ENCODE measurements around the gene ZNF215.
"Not testable (repeated sequence)": the region's sequence is repeated elsewhere in the genome, so short reads cannot be mapped to it uniquely, and the experiment has no call there.

ZNF215 gene

DNA sequence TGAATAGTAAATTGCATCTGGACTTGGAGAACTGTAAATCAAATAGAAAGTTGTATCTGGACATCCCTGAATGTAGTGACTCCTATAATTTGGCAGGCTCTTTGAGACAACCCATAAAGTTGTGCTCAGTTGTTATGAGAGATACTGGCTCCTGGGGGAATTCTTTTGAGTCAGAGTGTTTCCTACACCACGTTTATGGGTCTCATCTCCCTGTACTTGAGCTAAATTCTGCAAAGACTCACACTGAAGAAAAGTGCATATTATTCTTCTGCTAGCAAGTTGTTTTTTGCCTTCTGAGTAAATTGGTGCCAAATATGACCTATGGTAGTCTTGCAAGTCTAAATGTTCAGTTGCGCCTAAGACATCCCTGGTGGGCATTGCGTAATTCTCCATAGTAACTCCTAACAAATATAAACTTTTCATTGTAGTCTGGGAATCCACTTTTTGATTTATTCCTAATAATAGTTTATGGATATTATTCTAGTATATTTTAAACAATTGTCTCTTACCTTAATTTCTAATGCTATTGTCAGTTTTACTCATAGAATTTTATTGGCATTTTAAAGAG lies 5.0 kb downstream of the ZNF215 start:
- Histone ChIP-seq H3K27me3 (ENCODE audit: control insufficient read depth in 1 of 2, insufficient read depth in 2 of 2, low read length in 2 of 2) (peaks cover 0 to 19% of the 10 kb centered on the region in 2 donors), H3K36me3 (ENCODE audit: control insufficient read depth in 2 of 2, insufficient read depth in 2 of 2, low read length in 2 of 2) (no peaks in the 10 kb centered on the region), H3K9ac (ENCODE audit: low read length in 2 of 2) (no peak overlapping the region), H3K9me3 (ENCODE audit: control insufficient read depth in 2 of 2, low read length in 2 of 2) (no peaks in the 10 kb centered on the region), H3K27ac (ENCODE audit: low read length) (no peak overlapping the region), H3K4me1 (ENCODE audit: control insufficient read depth, insufficient read depth, low read length) (peaks cover 6% of the 10 kb centered on the region), H3K4me3 (ENCODE audit: low read length in 2 of 2) (no peak overlapping the region)

DNA sequence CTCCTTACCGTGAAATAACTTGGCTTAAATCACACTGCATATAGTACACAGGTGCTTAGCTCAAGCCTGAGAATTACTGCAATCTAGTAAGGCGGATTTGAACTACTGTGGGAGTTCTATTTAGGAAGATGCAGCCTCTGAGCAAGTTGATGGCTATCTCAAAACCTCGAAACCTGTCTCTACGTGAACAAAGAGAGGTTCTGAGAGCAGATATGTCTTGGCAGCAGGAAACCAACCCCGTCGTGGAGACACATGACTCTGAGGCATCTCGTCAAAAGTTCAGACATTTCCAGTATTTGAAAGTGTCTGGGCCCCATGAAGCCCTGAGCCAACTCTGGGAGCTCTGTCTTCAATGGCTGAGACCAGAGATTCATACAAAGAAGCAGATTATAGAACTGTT lies 5.9 kb downstream of the ZNF215 start:
- peaks cover 3% of the 10 kb centered on the region for H3K4me1 ChIP-seq (ENCODE audit: control insufficient read depth, insufficient read depth, low read length)
- H3K27ac ChIP-seq (ENCODE audit: low read length) = no peak overlapping the region
- no peaks in the 10 kb centered on the region for H3K9me3 ChIP-seq (ENCODE audit: control insufficient read depth in 2 of 2, low read length in 2 of 2)
- peaks cover 0 to 17% of the 10 kb centered on the region in 2 donors for H3K27me3 ChIP-seq (ENCODE audit: control insufficient read depth in 1 of 2, insufficient read depth in 2 of 2, low read length in 2 of 2)
- H3K9ac ChIP-seq (ENCODE audit: low read length in 2 of 2) = no peak overlapping the region
- H3K36me3 ChIP-seq (ENCODE audit: control insufficient read depth in 2 of 2, insufficient read depth in 2 of 2, low read length in 2 of 2) = no peaks in the 10 kb centered on the region
- H3K4me3 ChIP-seq (ENCODE audit: low read length in 2 of 2) = no peak overlapping the region

DNA sequence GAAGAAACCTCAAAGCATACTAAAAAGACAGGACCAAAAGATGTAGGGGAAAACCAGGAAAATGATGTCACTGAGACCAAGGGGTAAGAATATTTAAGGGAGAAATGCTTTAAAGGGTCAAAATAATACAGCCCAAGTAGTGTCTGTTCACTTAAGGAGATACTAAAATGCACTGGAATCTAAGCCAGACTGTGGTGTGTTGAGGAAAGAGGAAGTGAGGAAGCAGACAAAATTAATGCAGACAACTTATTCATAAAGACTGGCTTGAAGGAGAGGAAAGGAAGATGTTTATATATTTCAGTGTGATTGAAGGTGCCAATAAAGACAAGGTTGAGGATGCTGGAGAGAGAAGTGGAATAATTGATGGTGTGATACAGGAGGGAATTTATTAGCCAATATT lies 15.7 kb downstream of the ZNF215 start:
- H3K27ac ChIP-seq (ENCODE audit: low read length) = no peak overlapping the region
- H3K27me3 ChIP-seq (ENCODE audit: control insufficient read depth in 1 of 2, insufficient read depth in 2 of 2, low read length in 2 of 2) = no peaks in the 10 kb centered on the region
- no peaks in the 10 kb centered on the region for H3K36me3 ChIP-seq (ENCODE audit: control insufficient read depth in 2 of 2, insufficient read depth in 2 of 2, low read length in 2 of 2)
- no peak overlapping the region for H3K4me3 ChIP-seq (ENCODE audit: low read length in 2 of 2)
- H3K9me3 ChIP-seq (ENCODE audit: control insufficient read depth in 2 of 2, low read length in 2 of 2) = no peaks in the 10 kb centered on the region
- H3K9ac ChIP-seq (ENCODE audit: low read length in 2 of 2) = no peak overlapping the region
- H3K4me1 ChIP-seq (ENCODE audit: control insufficient read depth, insufficient read depth, low read length) = no peaks in the 10 kb centered on the region

DNA sequence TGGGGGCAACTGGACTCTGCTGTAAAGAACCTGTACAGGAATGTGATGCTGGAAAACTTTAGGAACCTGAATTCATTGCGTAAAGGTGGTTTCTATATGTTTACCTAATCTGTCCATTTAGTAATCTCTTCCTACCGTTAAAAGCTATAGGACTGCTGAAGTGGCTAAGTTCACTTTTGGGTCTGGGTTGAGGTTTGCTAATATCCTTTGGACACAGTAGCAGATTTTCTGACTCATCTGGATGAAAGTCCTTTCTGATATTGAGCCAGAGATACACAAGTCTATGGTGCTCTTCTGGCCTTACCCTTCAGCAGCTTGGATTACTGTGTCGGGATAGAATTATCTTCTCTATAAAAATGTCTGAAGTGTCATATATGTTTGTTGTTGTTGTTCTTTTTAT lies 16.9 kb downstream of the ZNF215 start:
- H3K9ac ChIP-seq (ENCODE audit: low read length in 2 of 2) = no peak overlapping the region
- H3K4me1 ChIP-seq (ENCODE audit: control insufficient read depth, insufficient read depth, low read length) = no peaks in the 10 kb centered on the region
- H3K27ac ChIP-seq (ENCODE audit: low read length) = no peak overlapping the region
- H3K27me3 ChIP-seq (ENCODE audit: control insufficient read depth in 1 of 2, insufficient read depth in 2 of 2, low read length in 2 of 2) = no peaks in the 10 kb centered on the region
- H3K4me3 ChIP-seq (ENCODE audit: low read length in 2 of 2) = no peak overlapping the region
- H3K9me3 ChIP-seq (ENCODE audit: control insufficient read depth in 2 of 2, low read length in 2 of 2) = no peaks in the 10 kb centered on the region
- no peaks in the 10 kb centered on the region for H3K36me3 ChIP-seq (ENCODE audit: control insufficient read depth in 2 of 2, insufficient read depth in 2 of 2, low read length in 2 of 2)

DNA sequence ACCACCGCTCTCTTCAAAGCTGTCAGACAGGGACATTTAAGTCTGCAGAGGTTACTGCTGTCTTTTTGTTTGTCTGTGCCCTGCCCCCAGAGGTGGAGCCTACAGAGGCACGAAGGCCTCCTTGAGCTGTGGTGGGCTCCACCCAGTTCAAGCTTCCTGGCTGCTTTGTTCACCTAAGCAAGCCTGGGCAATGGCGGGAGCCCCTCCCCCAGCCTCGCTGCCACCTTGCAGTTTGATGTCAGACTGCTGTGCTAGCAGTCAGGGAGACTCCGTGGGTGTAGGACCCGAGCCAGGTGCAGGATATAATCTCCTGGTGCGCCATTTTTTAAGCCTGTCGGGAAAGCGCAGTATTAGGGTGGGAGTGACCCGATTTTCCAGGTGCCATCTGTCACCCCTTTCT lies 28.0 kb downstream of the ZNF215 start:
- H3K9ac ChIP-seq (ENCODE audit: low read length in 2 of 2) = not testable (repeated sequence)

DNA sequence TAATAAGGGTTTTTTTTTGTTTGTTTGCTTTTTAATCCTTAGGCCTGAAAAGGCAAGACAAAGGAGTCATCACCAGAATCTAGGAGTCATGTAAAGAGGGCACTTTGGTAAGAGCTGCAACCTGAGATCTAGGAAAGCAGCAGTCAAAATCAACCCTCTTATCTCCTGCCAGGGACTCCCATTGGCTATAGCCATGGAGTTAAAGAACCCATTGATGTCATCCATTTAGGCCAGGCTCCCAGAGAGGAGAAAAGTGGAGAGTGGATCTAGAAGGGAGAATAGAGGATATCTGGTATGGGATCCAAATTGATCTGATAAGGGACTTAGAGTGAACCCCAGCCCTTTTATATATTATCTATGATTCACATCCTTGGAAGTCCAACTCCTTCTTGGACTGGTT lies 35.9 kb downstream of the ZNF215 start:
- Histone ChIP-seq H3K36me3 (ENCODE audit: control insufficient read depth in 2 of 2, insufficient read depth in 2 of 2, low read length in 2 of 2) (no peaks in the 10 kb centered on the region), H3K4me3 (ENCODE audit: low read length in 2 of 2) (no peak overlapping the region), H3K9me3 (ENCODE audit: control insufficient read depth in 2 of 2, low read length in 2 of 2) (no peaks in the 10 kb centered on the region), H3K4me1 (ENCODE audit: control insufficient read depth, insufficient read depth, low read length) (no peaks in the 10 kb centered on the region), H3K27me3 (ENCODE audit: control insufficient read depth in 1 of 2, insufficient read depth in 2 of 2, low read length in 2 of 2) (no peaks in the 10 kb centered on the region), H3K9ac (ENCODE audit: low read length in 2 of 2) (no peak overlapping the region), H3K27ac (ENCODE audit: low read length) (no peak overlapping the region)

More for the DNA sequence above, 28.0 kb downstream of the ZNF215 start:
- not testable (repeated sequence) for H3K4me1 ChIP-seq (ENCODE audit: control insufficient read depth, insufficient read depth, low read length); H3K27ac ChIP-seq (ENCODE audit: low read length); H3K36me3 ChIP-seq (ENCODE audit: control insufficient read depth in 2 of 2, insufficient read depth in 2 of 2, low read length in 2 of 2); H3K9me3 ChIP-seq (ENCODE audit: control insufficient read depth in 2 of 2, low read length in 2 of 2); H3K4me3 ChIP-seq (ENCODE audit: low read length in 2 of 2); H3K27me3 ChIP-seq (ENCODE audit: control insufficient read depth in 1 of 2, insufficient read depth in 2 of 2, low read length in 2 of 2)

DNA sequence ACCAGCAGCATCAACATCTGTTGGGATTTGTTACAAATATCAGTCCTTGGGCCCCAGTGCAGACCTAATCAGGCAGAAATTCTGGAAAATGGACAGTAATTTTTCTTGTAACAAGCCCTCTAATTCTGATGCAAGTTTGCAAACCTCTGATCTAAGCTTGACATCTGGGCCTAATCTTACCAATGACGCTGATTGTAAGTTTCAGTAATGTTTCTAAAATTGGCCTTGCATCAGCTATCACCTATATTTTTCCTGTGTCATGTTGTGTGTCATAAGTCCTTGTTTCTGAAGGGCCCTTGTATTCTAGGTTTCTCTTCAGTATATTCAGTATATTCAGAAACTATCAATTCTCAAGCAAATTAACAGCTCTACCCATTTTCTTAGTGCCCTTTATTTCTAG lies 36.4 kb downstream of the ZNF215 start:
- no peaks in the 10 kb centered on the region for H3K36me3 ChIP-seq (ENCODE audit: control insufficient read depth in 2 of 2, insufficient read depth in 2 of 2, low read length in 2 of 2)
- no peaks in the 10 kb centered on the region for H3K27me3 ChIP-seq (ENCODE audit: control insufficient read depth in 1 of 2, insufficient read depth in 2 of 2, low read length in 2 of 2)
- H3K9me3 ChIP-seq (ENCODE audit: control insufficient read depth in 2 of 2, low read length in 2 of 2) = no peaks in the 10 kb centered on the region
- H3K9ac ChIP-seq (ENCODE audit: low read length in 2 of 2) = no peak overlapping the region
- no peak overlapping the region for H3K4me3 ChIP-seq (ENCODE audit: low read length in 2 of 2)
- no peaks in the 10 kb centered on the region for H3K4me1 ChIP-seq (ENCODE audit: control insufficient read depth, insufficient read depth, low read length)
- H3K27ac ChIP-seq (ENCODE audit: low read length) = no peak overlapping the region

DNA sequence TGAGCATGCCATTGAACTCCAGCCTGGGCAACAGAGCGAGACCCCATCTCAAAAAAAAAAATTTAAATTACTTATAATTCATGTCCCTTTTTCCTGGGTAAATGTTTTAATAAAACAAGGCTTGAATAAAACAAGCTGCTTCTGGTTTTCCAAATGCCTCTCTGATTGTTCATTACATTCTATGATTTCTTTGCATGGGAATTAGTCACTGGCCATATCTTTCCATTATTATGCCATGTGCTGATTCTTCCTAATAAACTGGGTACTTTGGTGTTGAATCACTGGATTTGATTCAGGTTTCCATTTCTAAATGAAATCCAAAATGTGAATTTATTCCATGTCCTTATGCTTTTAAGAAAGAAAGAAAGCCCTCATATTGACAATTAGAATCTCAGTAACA lies 42.6 kb downstream of the ZNF215 start:
- Histone ChIP-seq H3K27me3 (ENCODE audit: control insufficient read depth in 1 of 2, insufficient read depth in 2 of 2, low read length in 2 of 2) (no peaks in the 10 kb centered on the region), H3K4me3 (ENCODE audit: low read length in 2 of 2) (no peak overlapping the region), H3K9ac (ENCODE audit: low read length in 2 of 2) (no peak overlapping the region), H3K4me1 (ENCODE audit: control insufficient read depth, insufficient read depth, low read length) (no peaks in the 10 kb centered on the region), H3K9me3 (ENCODE audit: control insufficient read depth in 2 of 2, low read length in 2 of 2) (no peaks in the 10 kb centered on the region), H3K27ac (ENCODE audit: low read length) (no peak overlapping the region), H3K36me3 (ENCODE audit: control insufficient read depth in 2 of 2, insufficient read depth in 2 of 2, low read length in 2 of 2) (no peaks in the 10 kb centered on the region)

DNA sequence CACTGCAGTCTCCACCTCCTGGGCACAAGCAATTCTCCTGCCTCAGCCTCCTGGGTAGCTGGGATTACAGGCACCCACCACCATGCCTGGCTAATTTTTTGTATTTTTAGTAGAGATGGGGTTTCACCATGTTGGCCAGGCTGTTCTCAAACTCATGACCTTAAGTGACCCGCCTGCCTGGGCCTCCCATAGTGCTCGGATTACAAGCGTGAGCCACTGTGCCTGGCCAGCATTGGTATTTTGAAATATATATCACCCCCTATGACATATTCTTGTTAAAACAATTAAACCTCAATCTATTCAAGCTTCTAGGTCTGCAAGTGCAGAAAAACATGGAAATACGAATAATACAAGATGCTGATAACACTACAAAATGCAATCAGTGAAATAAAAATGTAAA lies 43.6 kb downstream of the ZNF215 start:
- not testable (repeated sequence) for H3K9ac ChIP-seq (ENCODE audit: low read length in 2 of 2); H3K4me3 ChIP-seq (ENCODE audit: low read length in 2 of 2); H3K36me3 ChIP-seq (ENCODE audit: control insufficient read depth in 2 of 2, insufficient read depth in 2 of 2, low read length in 2 of 2); H3K27me3 ChIP-seq (ENCODE audit: control insufficient read depth in 1 of 2, insufficient read depth in 2 of 2, low read length in 2 of 2); H3K9me3 ChIP-seq (ENCODE audit: control insufficient read depth in 2 of 2, low read length in 2 of 2); H3K4me1 ChIP-seq (ENCODE audit: control insufficient read depth, insufficient read depth, low read length); H3K27ac ChIP-seq (ENCODE audit: low read length)

DNA sequence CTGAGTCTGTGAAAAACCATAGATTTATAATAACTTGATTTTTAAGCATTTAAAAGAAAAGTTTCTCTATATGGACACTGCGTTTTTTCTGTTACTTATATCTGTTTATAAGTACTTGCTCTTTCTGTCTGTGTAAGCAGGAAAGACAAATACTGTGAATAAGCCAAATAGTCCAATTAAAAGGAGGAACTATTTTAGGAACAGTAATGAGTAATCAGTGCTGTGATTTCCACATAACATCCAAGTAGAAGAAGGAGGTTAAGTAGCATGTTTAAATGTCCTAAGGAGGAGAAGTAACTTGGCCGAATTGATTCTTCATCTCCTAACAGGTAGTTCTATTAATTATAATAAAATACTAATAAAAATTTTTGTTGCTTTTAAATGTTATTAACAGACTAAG lies 53.1 kb downstream of the ZNF215 start:
- H3K27me3 ChIP-seq (ENCODE audit: control insufficient read depth in 1 of 2, insufficient read depth in 2 of 2, low read length in 2 of 2) = no peaks in the 10 kb centered on the region
- H3K9ac ChIP-seq (ENCODE audit: low read length in 2 of 2) = no peak overlapping the region
- no peaks in the 10 kb centered on the region for H3K4me1 ChIP-seq (ENCODE audit: control insufficient read depth, insufficient read depth, low read length)
- H3K36me3 ChIP-seq (ENCODE audit: control insufficient read depth in 2 of 2, insufficient read depth in 2 of 2, low read length in 2 of 2) = no peaks in the 10 kb centered on the region
- no peaks in the 10 kb centered on the region for H3K9me3 ChIP-seq (ENCODE audit: control insufficient read depth in 2 of 2, low read length in 2 of 2)
- H3K4me3 ChIP-seq (ENCODE audit: low read length in 2 of 2) = no peak overlapping the region
- no peak overlapping the region for H3K27ac ChIP-seq (ENCODE audit: low read length)

DNA sequence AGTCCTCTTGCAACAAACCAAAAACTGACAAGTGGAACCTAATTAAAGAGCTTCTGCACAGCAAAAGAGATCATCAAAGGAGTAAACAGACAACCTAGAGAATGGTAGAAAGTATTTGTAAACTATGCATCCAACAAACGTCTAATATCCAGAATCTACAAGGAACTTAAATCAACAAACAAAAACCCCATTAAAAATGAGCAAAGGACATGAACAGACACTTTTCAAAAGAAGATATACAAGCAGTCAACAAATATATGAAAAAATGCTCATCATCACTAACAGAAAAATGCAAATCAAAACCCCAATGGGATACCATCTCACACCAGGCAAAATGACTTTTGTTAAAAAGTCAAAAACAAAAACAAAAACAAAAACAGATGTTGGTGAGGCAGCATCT lies 60.3 kb downstream of the ZNF215 start:
- H3K27me3 ChIP-seq (ENCODE audit: control insufficient read depth in 1 of 2, insufficient read depth in 2 of 2, low read length in 2 of 2) = no peaks in the 10 kb centered on the region

More for the DNA sequence above, 60.3 kb downstream of the ZNF215 start:
- Histone ChIP-seq H3K9me3 (ENCODE audit: control insufficient read depth in 2 of 2, low read length in 2 of 2) (no peaks in the 10 kb centered on the region), H3K9ac (ENCODE audit: low read length in 2 of 2) (no peak overlapping the region), H3K36me3 (ENCODE audit: control insufficient read depth in 2 of 2, insufficient read depth in 2 of 2, low read length in 2 of 2) (no peaks in the 10 kb centered on the region), H3K4me3 (ENCODE audit: low read length in 2 of 2) (no peak overlapping the region), H3K4me1 (ENCODE audit: control insufficient read depth, insufficient read depth, low read length) (no peaks in the 10 kb centered on the region), H3K27ac (ENCODE audit: low read length) (no peak overlapping the region)
